Occipital lobe (tissue), 2 donors: ENCODE measurements around the gene MLKL. TPM values are rescaled to one million over a fixed set of nuclear protein-coding genes. Genes with fewer than 3 reads are reported as not detected.
A peak's percentile ranks its signal among the peaks of the same experiment; 100 is the strongest.

ENCODE experiments used
- DNase-seq: peaks from one replicate; lab custom pipeline; 2025; lab: John Stamatoyannopoulos, UW
- total RNA-seq: library from RNA; depleted of rRNA; stranded (reverse); fragments of >200 nt; gene quantifications from one replicate; pipeline ENCODE4 v1.2.3, GENCODE V29; 2014

Gene MLKL
- total RNA-seq = 0.47 TPM

- DNase-seq = no peak
Observed at GRCh38 chr16:74700438-74701225, at the start of gene MLKL. Gene MLKL, minus strand, starts transcription at chr16:74700862. Its CDS starts 5,105 bp downstream, at chr16:74695757.

- DNase-seq = no peak
Observed at GRCh38 chr16:74749291-74750055, 48.8 kb upstream of the MLKL start.

- peak; percentile 55 for DNase-seq
Observed at GRCh38 chr16:74748616-74749026, 48.0 kb upstream of the MLKL start.

GRCh38 chr16:74747716-74748615 is 47.3 kb upstream of the MLKL start:
- peak; percentile 55 for DNase-seq

- DNase-seq = no peak
Observed at GRCh38 chr16:74745926-74746325, 45.3 kb upstream of the MLKL start.

GRCh38 chr16:74745109-74745615 is 44.5 kb upstream of the MLKL start:
- no peak for DNase-seq

- no peak for DNase-seq
Observed at GRCh38 chr16:74744566-74744965, 43.9 kb upstream of the MLKL start.

- DNase-seq = no peak
Observed at GRCh38 chr16:74743668-74744299, 43.1 kb upstream of the MLKL start.

GRCh38 chr16:74743045-74743667 is 42.5 kb upstream of the MLKL start:
- no peak for DNase-seq

GRCh38 chr16:74742051-74742481 is 41.4 kb upstream of the MLKL start:
- no peak for DNase-seq

- DNase-seq = peak; percentile 57
Observed at GRCh38 chr16:74740795-74741304, 40.2 kb upstream of the MLKL start.

GRCh38 chr16:74739275-74739674 is 38.6 kb upstream of the MLKL start:
- no peak for DNase-seq

- no peak for DNase-seq
Observed at GRCh38 chr16:74738816-74739215, 38.2 kb upstream of the MLKL start.

GRCh38 chr16:74738113-74738541 is 37.5 kb upstream of the MLKL start:
- DNase-seq = no peak

GRCh38 chr16:74737521-74737920 is 36.9 kb upstream of the MLKL start:
- DNase-seq = no peak

GRCh38 chr16:74736531-74737157 is 36.0 kb upstream of the MLKL start:
- no peak for DNase-seq

GRCh38 chr16:74735554-74735953 is 34.9 kb upstream of the MLKL start:
- DNase-seq = no peak

GRCh38 chr16:74735162-74735452 is 34.4 kb upstream of the MLKL start:
- DNase-seq = no peak

- no peak for DNase-seq
Observed at GRCh38 chr16:74734361-74735161, 33.9 kb upstream of the MLKL start.
